Kidney (tissue), 14 donors: Measurements from ENCODE around the gene COPE. TPM values are rescaled to one million over a fixed set of nuclear protein-coding genes. Genes with fewer than 3 reads are reported as not detected.

Experiments used
- DNase-seq, 5 donors: peaks; one replicate each; pipeline ENCODE4 v3.0.0-alpha.2; 2013 to 2020
- FAIRE-seq: peaks from 2 replicates; lab custom pipeline; 2012; peaks lifted over from hg19 to GRCh38; lab: Jason Lieb, UNC
- H3K27ac ChIP-seq, 2 donors: one replicate each; pipeline ENCODE4 v1.7.0; 2013; ENCODE audit warnings: low read depth in 2 of 2, low read length in 2 of 2, inconsistent platforms in 1 of 2
- H3K27me3 ChIP-seq: one replicate; pipeline ENCODE4 v1.7.1; 2013; ENCODE audit warnings: low read length, inconsistent platforms; ENCODE audit not compliant: control insufficient read depth, insufficient read depth
- H3K36me3 ChIP-seq, 3 donors: one replicate each; pipeline versions ENCODE4 v1.7.0 to v1.7.1; 2013; ENCODE audit warnings: low read length in 3 of 3, control low read depth in 1 of 3, inconsistent platforms in 1 of 3; ENCODE audit not compliant: insufficient read depth in 3 of 3, control insufficient read depth in 2 of 3
- H3K4me1 ChIP-seq, 3 donors: one replicate each; pipeline versions ENCODE4 v1.7.0 to v1.7.1; 2013; ENCODE audit warnings: low read length in 3 of 3, inconsistent platforms in 1 of 3, low read depth in 1 of 3; ENCODE audit not compliant: control insufficient read depth in 2 of 3, insufficient read depth in 2 of 3
- H3K4me3 ChIP-seq, 3 donors: one replicate each; pipeline versions ENCODE4 v1.7.0 to v1.8.1; 2013; ENCODE audit warnings: low read length in 3 of 3, control low read depth in 1 of 3, inconsistent platforms in 1 of 3
- H3K9ac ChIP-seq, 3 donors: one replicate each; pipeline versions ENCODE4 v1.7.0 to v1.7.1; 2013; ENCODE audit warnings: low read length in 3 of 3, control low read depth in 1 of 3, inconsistent platforms in 1 of 3
- H3K9me3 ChIP-seq, 3 donors: one replicate each; pipeline versions ENCODE4 v1.7.0 to v1.7.1; 2013; ENCODE audit warnings: low read length in 3 of 3, control low read depth in 1 of 3, inconsistent platforms in 1 of 3; ENCODE audit not compliant: control insufficient read depth in 2 of 3, insufficient read depth in 1 of 3
- CTCF ChIP-seq: IDR thresholded peaks from 3 replicates; pipeline ENCODE4 v1.5.1; 2012; ENCODE audit warnings: mild to moderate bottlenecking, moderate library complexity, borderline replicate concordance; ENCODE audit not compliant: insufficient read depth; ENCODE audit errors: extremely low read depth
- intact Hi-C: fragments of 100-400 bp; cut with DNase I; formaldehyde crosslinking; loops from one replicate; pipeline ENCODE4 v1.11.1; 2022
- polyA plus RNA-seq: library from polyadenylated mRNA; stranded (reverse); fragments of 350-450 nt; fragmentation: Illumina TruSeq; extraction: RNeasy Lipid Tissue Mini Kit (QIAGEN cat#74804); gene quantifications from one replicate; pipeline ENCODE4 v1.2.3, GENCODE V29; 2014; ENCODE audit warnings: low read depth, low replicate concordance; ENCODE audit not compliant: insufficient read depth
- total RNA-seq: library from RNA; stranded (reverse); fragmentation: NEBNext Ultra II Directional; extraction: Animal tissue kit (Norgen Biotek cat#: 25700); gene quantifications from one replicate; pipeline ENCODE4 v1.2.1, GENCODE V29; 2021
- donor health status: control.
- donor health status: control.
- donor health status: control.
- donor health status: control.
- donor health status: control.
- donor health status: DM: yes; HTN: yes; CAD: no.
- donor health status: Normal renal cell carcinoma (clear cell type).

Gene COPE
- total and polyA plus RNA-seq, 2 donors from 2014 or later: 166 to 263 TPM

GRCh38 chr19:18871543-18871942, 47.6 kb downstream of the COPE start:
- Histone ChIP-seq H3K27me3 (no peaks in the 10 kb centered on the region), H3K4me1 (no peaks in the 10 kb centered on the region), H3K27ac (no peak overlapping the region), H3K4me3 (no peak overlapping the region), H3K9me3 (no peaks in the 10 kb centered on the region), H3K36me3 (peaks cover 0 to 13% (median 0%) of the 10 kb centered on the region in 3 donors), H3K9ac (no peak overlapping the region)
- no peak for TF ChIP-seq CTCF
- no peak for DNase-seq
- intact Hi-C loops: no loop called here
- no peak for FAIRE-seq

- FAIRE-seq (no peak), DNase-seq (no peak)
- H3K9ac ChIP-seq: no peak overlapping the region
- H3K9me3 ChIP-seq: no peaks in the 10 kb centered on the region
- intact Hi-C loops: no loop called here
- no peak overlapping the region for H3K4me3 ChIP-seq
- no peaks in the 10 kb centered on the region for H3K27me3 ChIP-seq
- H3K4me1 ChIP-seq: no peaks in the 10 kb centered on the region
- no peak overlapping the region for H3K27ac ChIP-seq
- peaks cover 0 to 20% (median 0%) of the 10 kb centered on the region in 3 donors for H3K36me3 ChIP-seq
- TF ChIP-seq CTCF: no peak
Measured at GRCh38 chr19:18870531-18871172, 48.5 kb downstream of the COPE start.

GRCh38 chr19:18869781-18870530, 49.2 kb downstream of the COPE start:
- no peak for DNase-seq

More at GRCh38 chr19:18869781-18870530, 49.2 kb downstream of the COPE start:
- Histone ChIP-seq H3K9ac (no peak overlapping the region), H3K36me3 (peaks cover 0 to 26% (median 2%) of the 10 kb centered on the region in 3 donors), H3K27ac (no peak overlapping the region), H3K4me1 (no peaks in the 10 kb centered on the region), H3K9me3 (no peaks in the 10 kb centered on the region), H3K27me3 (no peaks in the 10 kb centered on the region), H3K4me3 (no peak overlapping the region)
- FAIRE-seq: no peak
- intact Hi-C loops: no loop called here
- no peak for TF ChIP-seq CTCF
